Gastroesophageal sphincter (tissue), 3 donors: ENCODE measurements around the gene RAP1GAP2.

ENCODE experiments used
- CTCF ChIP-seq, 4 experiments: fragments of 200-600 bp in 2 of 4; fragments of 450-650 bp in 2 of 4; sonication (generic) in 1 of 4; IDR thresholded peaks; one replicate each; pipeline ENCODE4 v1.5.1; 2017 to 2019; ENCODE audit warnings: antibody characterized with exemption in 4 of 4, mild to moderate bottlenecking in 2 of 4, moderate library complexity in 2 of 4
- EP300 ChIP-seq: sonication (generic); formaldehyde crosslinking; IDR thresholded peaks from one replicate; pipeline ENCODE4 v1.6.1; 2017; ENCODE audit warnings: antibody characterized with exemption, mild to moderate bottlenecking
- POLR2A ChIP-seq, 2 donors: fragments of 450-650 bp; IDR thresholded peaks; one replicate each; pipeline ENCODE4 v1.6.1; 2017; ENCODE audit warnings: antibody characterized with exemption in 2 of 2, mild to moderate bottlenecking in 2 of 2, moderate library complexity in 1 of 2

- TF ChIP-seq CTCF (IDR thresholded peaks at IDR 0.05), result no peak
- no peak for TF ChIP-seq POLR2A (IDR thresholded peaks at IDR 0.05)
- no peak for TF ChIP-seq EP300
Observed at GRCh38 chr17:2874189-2874686, 78.0 kb downstream of the RAP1GAP2 start.
